Measurements from ENCODE around the gene SYNGR3. TPM values are rescaled to one million over a fixed set of nuclear protein-coding genes. Genes with fewer than 3 reads are reported as not detected.
"Not testable (repeated sequence)": the region's sequence is repeated elsewhere in the genome, so short reads cannot be mapped to it uniquely, and the experiment has no call there.

The SYNGR3 gene
- total RNA-seq, 1 donor from 2014 or later = 6.0 TPM

- no peaks in the 10 kb centered on the region for H4K20me1 ChIP-seq (ENCODE audit: insufficient read depth, low read length)
- no peaks in the 10 kb centered on the region for H3K27me3 ChIP-seq (ENCODE audit: insufficient read depth, low read length)
- FAIRE-seq (no peak), DNase-seq (ENCODE audit: low read depth) (no peak)
- no peak for TF ChIP-seq CTCF (IDR thresholded peaks at IDR 0.05; ENCODE audit: insufficient read depth, low read depth, low read length)
- no peak for TF ChIP-seq EZH2 (IDR thresholded peaks at IDR 0.05; ENCODE audit: insufficient read depth, low read length)
- Mint-ChIP-seq H3K4me1 (ENCODE audit: low read depth, unreplicated experiment) (no peaks in the 10 kb centered on the region), H3K9me3 (ENCODE audit: unreplicated experiment) (no peaks in the 10 kb centered on the region), H3K27ac (ENCODE audit: unreplicated experiment) (no peak overlapping the region), H3K4me3 (ENCODE audit: unreplicated experiment) (no peak overlapping the region), H3K36me3 (ENCODE audit: low read depth, unreplicated experiment) (no peaks in the 10 kb centered on the region), H3K27me3 (ENCODE audit: low read depth, unreplicated experiment) (peaks cover 5% of the 10 kb centered on the region)
- H3K36me3 ChIP-seq (ENCODE audit: insufficient read depth, low read length) = no peaks in the 10 kb centered on the region
- H3K9ac ChIP-seq (ENCODE audit: low read length) = no peak overlapping the region
- no peak overlapping the region for H3K27ac ChIP-seq (ENCODE audit: low read depth, low read length)
- no peaks in the 10 kb centered on the region for H3K79me2 ChIP-seq (ENCODE audit: insufficient read depth, low read length)
- no peak overlapping the region for H3K4me3 ChIP-seq (ENCODE audit: insufficient read depth, low read depth, low read length)
- H2AFZ ChIP-seq (ENCODE audit: low read depth, low read length) = no peak overlapping the region
- no peaks in the 10 kb centered on the region for H3K9me3 ChIP-seq (ENCODE audit: insufficient read depth, low read depth, low read length)
- H3K4me1 ChIP-seq (ENCODE audit: insufficient read depth, low read length) = no peaks in the 10 kb centered on the region
- H3K4me2 ChIP-seq (ENCODE audit: low read length) = no peak overlapping the region
Observed at GRCh38 chr16:1950559-1950958, 39.2 kb upstream of the SYNGR3 start.

GRCh38 chr16:1953734-1954133, 36.0 kb upstream of the SYNGR3 start:
- H3K27ac ChIP-seq (ENCODE audit: low read depth, low read length) = no peak overlapping the region
- H3K79me2 ChIP-seq (ENCODE audit: insufficient read depth, low read length) = no peaks in the 10 kb centered on the region
- FAIRE-seq (no peak), DNase-seq (ENCODE audit: low read depth) (no peak)
- Mint-ChIP-seq H3K9me3 (ENCODE audit: unreplicated experiment) (no peaks in the 10 kb centered on the region), H3K36me3 (ENCODE audit: low read depth, unreplicated experiment) (no peaks in the 10 kb centered on the region), H3K27me3 (ENCODE audit: low read depth, unreplicated experiment) (peaks cover 4% of the 10 kb centered on the region), H3K4me3 (ENCODE audit: unreplicated experiment) (no peak overlapping the region), H3K27ac (ENCODE audit: unreplicated experiment) (no peak overlapping the region), H3K4me1 (ENCODE audit: low read depth, unreplicated experiment) (no peaks in the 10 kb centered on the region)
- no peaks in the 10 kb centered on the region for H3K9me3 ChIP-seq (ENCODE audit: insufficient read depth, low read depth, low read length)
- no peaks in the 10 kb centered on the region for H4K20me1 ChIP-seq (ENCODE audit: insufficient read depth, low read length)
- H3K4me2 ChIP-seq (ENCODE audit: low read length) = no peak overlapping the region
- TF ChIP-seq CTCF (IDR thresholded peaks at IDR 0.05; ENCODE audit: insufficient read depth, low read depth, low read length) (no peak), EZH2 (IDR thresholded peaks at IDR 0.05; ENCODE audit: insufficient read depth, low read length) (no peak)
- no peaks in the 10 kb centered on the region for H3K27me3 ChIP-seq (ENCODE audit: insufficient read depth, low read length)
- no peak overlapping the region for H3K9ac ChIP-seq (ENCODE audit: low read length)
- no peaks in the 10 kb centered on the region for H3K4me1 ChIP-seq (ENCODE audit: insufficient read depth, low read length)
- no peak overlapping the region for H3K4me3 ChIP-seq (ENCODE audit: insufficient read depth, low read depth, low read length)
- no peaks in the 10 kb centered on the region for H3K36me3 ChIP-seq (ENCODE audit: insufficient read depth, low read length)
- H2AFZ ChIP-seq (ENCODE audit: low read depth, low read length) = no peak overlapping the region

GRCh38 chr16:1957434-1958142, 32.2 kb upstream of the SYNGR3 start:
- H3K27ac ChIP-seq (ENCODE audit: low read depth, low read length); DNase-seq (ENCODE audit: low read depth); H3K4me2 ChIP-seq (ENCODE audit: low read length); H3K4me3 ChIP-seq (ENCODE audit: insufficient read depth, low read depth, low read length); H2AFZ ChIP-seq (ENCODE audit: low read depth, low read length); H3K4me3 Mint-ChIP-seq (ENCODE audit: unreplicated experiment); H3K4me1 Mint-ChIP-seq (ENCODE audit: low read depth, unreplicated experiment); H3K9me3 Mint-ChIP-seq (ENCODE audit: unreplicated experiment); H3K9ac ChIP-seq (ENCODE audit: low read length); FAIRE-seq; H3K27me3 ChIP-seq (ENCODE audit: insufficient read depth, low read length); H3K9me3 ChIP-seq (ENCODE audit: insufficient read depth, low read depth, low read length); H3K27ac Mint-ChIP-seq (ENCODE audit: unreplicated experiment); H3K36me3 ChIP-seq (ENCODE audit: insufficient read depth, low read length); H3K27me3 Mint-ChIP-seq (ENCODE audit: low read depth, unreplicated experiment); H3K36me3 Mint-ChIP-seq (ENCODE audit: low read depth, unreplicated experiment): not testable (repeated sequence)
- Histone ChIP-seq H4K20me1 (ENCODE audit: insufficient read depth, low read length) (peaks cover 24% of the 10 kb centered on the region), H3K4me1 (ENCODE audit: insufficient read depth, low read length) (peaks cover 16% of the 10 kb centered on the region), H3K79me2 (ENCODE audit: insufficient read depth, low read length) (peaks cover 32% of the 10 kb centered on the region)

- H3K27me3 Mint-ChIP-seq (ENCODE audit: low read depth, unreplicated experiment); H3K27me3 ChIP-seq (ENCODE audit: insufficient read depth, low read length); H3K4me3 Mint-ChIP-seq (ENCODE audit: unreplicated experiment); H2AFZ ChIP-seq (ENCODE audit: low read depth, low read length); H3K9me3 ChIP-seq (ENCODE audit: insufficient read depth, low read depth, low read length); H3K27ac ChIP-seq (ENCODE audit: low read depth, low read length); DNase-seq (ENCODE audit: low read depth); H3K9me3 Mint-ChIP-seq (ENCODE audit: unreplicated experiment); H3K36me3 ChIP-seq (ENCODE audit: insufficient read depth, low read length); H3K4me3 ChIP-seq (ENCODE audit: insufficient read depth, low read depth, low read length); H3K9ac ChIP-seq (ENCODE audit: low read length); H3K36me3 Mint-ChIP-seq (ENCODE audit: low read depth, unreplicated experiment); H3K4me2 ChIP-seq (ENCODE audit: low read length); H3K27ac Mint-ChIP-seq (ENCODE audit: unreplicated experiment); FAIRE-seq: not testable (repeated sequence)
- Histone ChIP-seq H4K20me1 (ENCODE audit: insufficient read depth, low read length) (peaks cover 29% of the 10 kb centered on the region), H3K4me1 (ENCODE audit: insufficient read depth, low read length) (peaks cover 22% of the 10 kb centered on the region), H3K79me2 (ENCODE audit: insufficient read depth, low read length) (peaks cover 37% of the 10 kb centered on the region)
- H3K4me1 Mint-ChIP-seq (ENCODE audit: low read depth, unreplicated experiment) = peaks cover 14% of the 10 kb centered on the region
Observed at GRCh38 chr16:1958143-1958491, 31.7 kb upstream of the SYNGR3 start.
